Measurements from ENCODE around the gene C3orf38.

The C3orf38 gene

DNA sequence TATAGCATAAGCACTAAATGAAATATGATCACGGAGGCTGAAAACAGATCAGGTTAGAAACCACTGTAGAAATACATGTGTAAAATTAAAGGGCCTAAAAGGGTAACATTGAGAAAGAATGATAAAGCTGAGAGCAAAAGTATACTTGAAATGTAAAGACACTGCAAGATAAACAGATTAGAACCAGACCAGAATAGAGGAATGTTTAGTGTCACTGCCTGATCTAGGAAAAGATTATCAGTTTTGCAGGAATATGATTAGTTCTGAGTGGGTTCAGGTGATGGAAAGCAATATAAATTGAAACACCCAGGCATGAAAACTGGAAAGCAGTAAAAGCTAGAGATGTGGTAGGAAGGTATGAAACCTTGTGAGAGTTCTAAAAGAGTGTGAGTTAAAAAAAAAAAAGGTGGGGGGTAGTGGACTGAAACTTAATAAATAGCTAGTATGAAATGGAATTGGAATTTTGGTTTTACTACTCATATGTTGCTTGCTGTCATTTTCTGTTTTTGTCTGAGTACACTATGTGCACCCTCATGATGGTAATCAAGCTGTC lies 16.0 kb upstream of the C3orf38 start:
- H3K27me3 ChIP-seq (ENCODE audit: control insufficient read depth, insufficient read depth, low read length): no peaks in the 10 kb centered on the region
- no peak overlapping the region for H3K9ac ChIP-seq (ENCODE audit: low read depth, low read length)
- H3K4me3 ChIP-seq (ENCODE audit: low read length): no peak overlapping the region
- H3K4me1 ChIP-seq (ENCODE audit: control insufficient read depth, insufficient read depth, low read length): peaks cover 24% of the 10 kb centered on the region
- no peak overlapping the region for H3K4me2 ChIP-seq (ENCODE audit: low read length)
- H3K36me3 ChIP-seq (ENCODE audit: insufficient read depth, low read length): peaks cover 22% of the 10 kb centered on the region
- no peaks in the 10 kb centered on the region for H3K9me3 ChIP-seq (replicated peaks; ENCODE audit: low read length)

DNA sequence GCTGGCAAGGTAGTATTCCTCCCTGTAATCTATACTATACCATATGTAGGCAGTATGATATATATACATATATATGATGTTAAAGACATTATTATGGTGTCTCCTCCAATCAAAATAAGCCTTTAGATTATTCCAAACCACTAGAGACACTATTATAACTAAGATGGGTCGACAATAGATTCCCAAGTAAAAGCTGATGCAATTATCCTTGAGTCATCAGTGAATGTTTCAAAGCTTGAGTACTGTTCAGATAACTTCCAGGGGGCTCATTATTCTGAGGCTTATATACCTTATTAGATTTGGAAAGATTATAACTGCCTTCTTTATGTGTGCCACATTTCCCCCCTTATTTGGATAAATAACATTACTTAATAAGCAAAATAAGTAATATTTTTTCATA lies 11.9 kb upstream of the C3orf38 start:
- no peak overlapping the region for H3K9ac ChIP-seq (ENCODE audit: low read depth, low read length)
- no peaks in the 10 kb centered on the region for H3K9me3 ChIP-seq (replicated peaks; ENCODE audit: low read length)
- no peak overlapping the region for H3K4me3 ChIP-seq (ENCODE audit: low read length)
- H3K4me2 ChIP-seq (ENCODE audit: low read length): no peak overlapping the region
- H3K27me3 ChIP-seq (ENCODE audit: control insufficient read depth, insufficient read depth, low read length): no peaks in the 10 kb centered on the region
- H3K4me1 ChIP-seq (ENCODE audit: control insufficient read depth, insufficient read depth, low read length): peaks cover 32% of the 10 kb centered on the region
- H3K36me3 ChIP-seq (ENCODE audit: insufficient read depth, low read length): peaks cover 35% of the 10 kb centered on the region

DNA sequence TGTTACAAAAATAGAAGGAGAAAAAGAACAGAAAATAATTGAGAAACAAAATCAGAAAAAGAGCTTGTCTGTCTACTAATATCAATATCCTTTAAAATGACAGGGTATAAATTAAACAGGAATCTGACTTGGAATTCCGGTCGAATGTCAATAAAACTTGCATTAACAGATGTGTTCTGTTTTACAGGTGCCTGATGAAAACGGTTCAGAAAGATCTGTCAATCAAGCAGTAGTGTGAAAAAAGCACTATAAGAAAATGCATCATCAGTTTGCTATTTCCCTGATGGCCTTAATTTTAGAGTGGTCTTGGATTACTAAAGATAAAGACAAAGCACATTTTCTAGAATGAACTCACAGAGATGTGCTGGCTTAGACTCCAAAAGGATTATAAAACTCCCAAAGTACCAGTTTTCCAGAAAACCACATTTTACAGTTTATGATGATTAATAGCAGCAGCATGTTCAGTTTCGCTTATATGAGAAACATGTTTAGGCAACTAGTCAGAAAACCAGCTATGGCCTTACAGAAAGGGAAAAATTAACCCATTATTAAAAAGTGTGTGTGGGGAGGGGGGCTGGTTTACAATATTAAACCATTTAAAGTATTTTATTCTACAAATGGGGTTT lies 8.2 kb upstream of the C3orf38 start:
- Histone ChIP-seq H3K9ac (ENCODE audit: low read depth, low read length) (peak overlapping the region; percentile 76), H3K4me3 (ENCODE audit: low read length) (peak overlapping the region; percentile 34), H3K36me3 (ENCODE audit: insufficient read depth, low read length) (peaks cover 33% of the 10 kb centered on the region), H3K4me2 (ENCODE audit: low read length) (peak overlapping the region; percentile 77), H3K27me3 (ENCODE audit: control insufficient read depth, insufficient read depth, low read length) (no peaks in the 10 kb centered on the region), H3K9me3 (replicated peaks; ENCODE audit: low read length) (no peaks in the 10 kb centered on the region), H3K4me1 (ENCODE audit: control insufficient read depth, insufficient read depth, low read length) (peaks cover 38% of the 10 kb centered on the region)

DNA sequence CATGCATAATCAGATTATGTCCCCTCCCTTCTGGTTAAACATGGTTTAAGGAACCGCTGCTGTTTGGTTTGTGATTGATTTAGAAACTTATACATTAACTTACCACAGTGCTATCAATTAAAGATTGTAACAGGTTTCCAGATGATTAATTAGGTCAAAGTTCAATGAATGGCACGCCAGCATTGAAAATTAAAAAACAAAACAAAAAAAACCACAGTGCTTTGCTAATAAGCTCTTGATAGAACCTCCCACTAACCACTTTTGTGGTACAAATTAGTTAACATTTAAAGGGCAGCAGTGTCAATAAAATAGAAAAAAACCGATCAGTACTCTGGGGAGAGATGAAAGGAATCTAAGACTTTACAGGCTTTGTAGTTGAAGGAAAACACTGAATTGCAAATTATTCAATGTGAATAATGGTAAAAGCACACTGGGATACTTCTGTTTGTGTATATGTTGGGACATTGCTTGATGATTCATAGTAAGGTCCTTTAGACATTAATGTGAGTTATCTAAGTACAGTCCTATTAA lies 7.6 kb upstream of the C3orf38 start:
- Histone ChIP-seq H3K9ac (ENCODE audit: low read depth, low read length) (peak overlapping the region; percentile 76), H3K36me3 (ENCODE audit: insufficient read depth, low read length) (peaks cover 28% of the 10 kb centered on the region), H3K27me3 (ENCODE audit: control insufficient read depth, insufficient read depth, low read length) (no peaks in the 10 kb centered on the region), H3K9me3 (replicated peaks; ENCODE audit: low read length) (no peaks in the 10 kb centered on the region), H3K4me2 (ENCODE audit: low read length) (peak overlapping the region; percentile 77), H3K4me3 (ENCODE audit: low read length) (peak overlapping the region; percentile 34), H3K4me1 (ENCODE audit: control insufficient read depth, insufficient read depth, low read length) (peaks cover 38% of the 10 kb centered on the region)

DNA sequence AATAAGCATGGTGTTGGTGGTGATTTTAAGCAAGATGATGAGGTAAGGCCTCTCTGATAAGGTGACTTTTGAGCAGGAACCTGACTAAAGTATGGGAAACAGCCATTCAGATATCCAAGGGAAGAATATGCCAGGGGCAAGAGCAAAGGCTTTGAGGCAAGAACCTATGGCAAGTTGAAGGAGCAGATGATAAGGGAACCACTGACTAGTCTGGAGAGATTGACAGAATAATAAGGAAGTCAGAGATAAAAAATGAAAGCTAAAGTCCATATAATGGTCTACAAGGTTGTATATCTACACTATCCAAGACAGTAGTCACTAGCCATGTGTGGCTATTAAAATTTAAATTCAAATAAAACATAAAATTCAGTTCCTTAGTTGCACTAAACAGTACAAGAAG lies 2.5 kb upstream of the C3orf38 start:
- Histone ChIP-seq H3K4me1 (ENCODE audit: control insufficient read depth, insufficient read depth, low read length) (peaks cover 25% of the 10 kb centered on the region), H3K9ac (ENCODE audit: low read depth, low read length) (no peak overlapping the region), H3K36me3 (ENCODE audit: insufficient read depth, low read length) (no peaks in the 10 kb centered on the region), H3K4me2 (ENCODE audit: low read length) (no peak overlapping the region), H3K9me3 (replicated peaks; ENCODE audit: low read length) (no peaks in the 10 kb centered on the region), H3K4me3 (ENCODE audit: low read length) (no peak overlapping the region), H3K27me3 (ENCODE audit: control insufficient read depth, insufficient read depth, low read length) (no peaks in the 10 kb centered on the region)

DNA sequence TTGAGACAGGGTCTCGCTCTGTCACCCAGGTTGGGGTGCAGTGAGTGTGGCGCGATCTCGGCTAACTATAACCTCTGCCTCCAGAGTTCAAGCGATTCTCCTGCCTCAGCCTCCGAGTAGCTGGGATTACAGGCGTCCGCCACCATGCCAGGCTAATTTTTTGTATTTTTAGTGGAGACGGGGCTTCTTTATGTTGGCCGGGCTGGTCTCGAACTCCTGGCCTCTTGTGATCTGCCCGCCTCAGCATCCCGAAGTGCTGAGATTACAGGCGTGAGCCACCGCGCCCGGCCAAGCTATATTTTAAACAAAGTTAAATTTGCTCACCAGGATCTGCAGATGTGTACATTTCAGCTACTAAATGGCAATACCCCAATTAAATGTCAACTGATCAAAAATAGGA lies 1.1 kb upstream of the C3orf38 start:
- Histone ChIP-seq H3K9ac (ENCODE audit: low read depth, low read length) (peak overlapping the region; percentile 96), H3K27me3 (ENCODE audit: control insufficient read depth, insufficient read depth, low read length) (no peaks in the 10 kb centered on the region), H3K9me3 (replicated peaks; ENCODE audit: low read length) (no peaks in the 10 kb centered on the region), H3K4me1 (ENCODE audit: control insufficient read depth, insufficient read depth, low read length) (peaks cover 12% of the 10 kb centered on the region), H3K4me2 (ENCODE audit: low read length) (peak overlapping the region; percentile 92), H3K4me3 (ENCODE audit: low read length) (peak overlapping the region; percentile 97), H3K36me3 (ENCODE audit: insufficient read depth, low read length) (no peaks in the 10 kb centered on the region)

DNA sequence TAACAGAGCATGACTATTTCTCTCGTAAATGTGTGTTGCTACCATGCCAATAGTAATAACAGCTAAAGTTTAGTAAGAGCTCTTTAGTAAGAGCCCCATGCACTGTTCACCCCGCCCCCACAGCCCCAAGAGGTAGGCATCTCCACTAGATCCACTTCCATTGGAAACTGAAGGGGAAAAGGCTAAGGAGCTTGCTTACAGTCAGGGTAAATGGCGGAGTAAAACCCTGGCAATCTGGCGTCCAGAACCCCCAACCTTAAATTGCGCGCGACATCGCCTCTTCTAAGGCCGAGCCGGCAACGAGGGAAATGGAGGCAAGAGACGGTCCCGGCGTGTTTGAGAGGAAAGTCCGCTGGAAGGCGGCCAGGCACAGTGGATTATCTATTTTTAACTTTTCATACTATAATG lies 654 bp upstream of the C3orf38 start:
- H3K36me3 ChIP-seq (ENCODE audit: insufficient read depth, low read length): peaks cover 2% of the 10 kb centered on the region
- H3K4me3 ChIP-seq (ENCODE audit: low read length): peak overlapping the region; percentile 97
- no peaks in the 10 kb centered on the region for H3K9me3 ChIP-seq (replicated peaks; ENCODE audit: low read length)
- H3K4me1 ChIP-seq (ENCODE audit: control insufficient read depth, insufficient read depth, low read length): peaks cover 9% of the 10 kb centered on the region
- H3K9ac ChIP-seq (ENCODE audit: low read depth, low read length): peak overlapping the region; percentile 96
- no peaks in the 10 kb centered on the region for H3K27me3 ChIP-seq (ENCODE audit: control insufficient read depth, insufficient read depth, low read length)
- H3K4me2 ChIP-seq (ENCODE audit: low read length): peak overlapping the region; percentile 92

DNA sequence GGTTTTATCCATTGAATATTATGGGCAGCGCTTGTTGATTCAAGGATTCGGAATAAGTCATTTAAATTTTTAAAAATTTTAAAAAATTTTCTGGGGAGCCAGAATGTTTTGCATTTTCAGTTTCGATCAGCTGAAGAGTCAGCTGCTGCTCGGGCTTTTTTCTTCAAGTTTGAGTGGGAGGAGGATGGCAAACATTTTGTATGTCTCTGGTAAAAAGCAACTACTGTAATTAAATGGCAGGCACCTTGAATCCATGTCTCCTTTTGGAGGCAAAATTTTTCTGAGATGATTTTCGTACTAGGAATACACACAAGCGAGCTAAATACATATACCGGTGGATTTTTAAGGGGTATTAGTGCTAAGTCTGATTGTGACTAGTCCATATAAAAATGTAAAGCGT lies 612 bp downstream of the C3orf38 start:
- Histone ChIP-seq H3K9me3 (replicated peaks; ENCODE audit: low read length) (no peaks in the 10 kb centered on the region), H3K36me3 (ENCODE audit: insufficient read depth, low read length) (peaks cover 12% of the 10 kb centered on the region), H3K4me1 (ENCODE audit: control insufficient read depth, insufficient read depth, low read length) (peaks cover 9% of the 10 kb centered on the region), H3K4me2 (ENCODE audit: low read length) (peak overlapping the region; percentile 92), H3K9ac (ENCODE audit: low read depth, low read length) (peak overlapping the region; percentile 96), H3K27me3 (ENCODE audit: control insufficient read depth, insufficient read depth, low read length) (no peaks in the 10 kb centered on the region), H3K4me3 (ENCODE audit: low read length) (peak overlapping the region; percentile 97)

DNA sequence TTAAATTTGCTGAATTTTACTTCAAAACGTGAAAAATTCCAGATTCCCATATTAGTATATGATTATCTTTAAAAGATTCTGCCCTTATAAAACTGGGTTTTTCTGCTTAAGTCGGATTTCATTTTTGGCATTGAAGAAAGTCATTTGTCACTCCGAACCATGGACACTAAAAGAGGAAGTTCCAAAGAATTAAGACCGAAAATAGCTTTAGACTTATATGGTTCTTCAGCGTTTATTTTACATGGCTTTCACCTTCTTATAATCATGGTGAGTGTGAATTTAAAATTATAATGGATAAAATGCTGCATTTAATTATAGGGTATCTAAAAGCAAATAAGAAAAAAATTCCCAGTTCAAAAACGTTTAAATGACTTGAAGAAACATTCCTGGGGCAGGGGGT lies 1.0 kb downstream of the C3orf38 start:
- Histone ChIP-seq H3K4me2 (ENCODE audit: low read length) (peak overlapping the region; percentile 92), H3K27me3 (ENCODE audit: control insufficient read depth, insufficient read depth, low read length) (no peaks in the 10 kb centered on the region), H3K36me3 (ENCODE audit: insufficient read depth, low read length) (peaks cover 15% of the 10 kb centered on the region), H3K9me3 (replicated peaks; ENCODE audit: low read length) (no peaks in the 10 kb centered on the region), H3K9ac (ENCODE audit: low read depth, low read length) (peak overlapping the region; percentile 96), H3K4me3 (ENCODE audit: low read length) (peak overlapping the region; percentile 97), H3K4me1 (ENCODE audit: control insufficient read depth, insufficient read depth, low read length) (peaks cover 9% of the 10 kb centered on the region)

DNA sequence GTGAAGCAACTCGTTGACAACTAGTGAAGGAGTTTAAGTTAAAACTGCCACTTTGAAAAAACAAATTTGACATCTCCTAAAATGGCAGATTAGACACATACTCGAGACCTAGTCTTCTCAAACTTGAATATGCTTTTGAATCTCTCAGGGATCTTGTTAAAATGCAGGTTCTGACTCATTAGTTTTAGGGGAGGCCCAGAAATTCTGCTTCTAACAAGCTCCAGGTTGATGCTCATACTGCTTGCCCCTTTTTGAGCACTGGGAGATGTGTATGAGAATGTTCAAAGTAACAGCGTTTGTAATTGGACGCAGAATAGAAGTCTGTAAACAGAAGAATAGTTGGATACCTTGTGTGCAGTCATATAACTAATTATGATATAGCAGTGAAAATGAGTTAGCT lies 1.6 kb downstream of the C3orf38 start:
- Histone ChIP-seq H3K9me3 (replicated peaks; ENCODE audit: low read length) (no peaks in the 10 kb centered on the region), H3K4me2 (ENCODE audit: low read length) (peak overlapping the region; percentile 92), H3K4me3 (ENCODE audit: low read length) (peak overlapping the region; percentile 97), H3K27me3 (ENCODE audit: control insufficient read depth, insufficient read depth, low read length) (no peaks in the 10 kb centered on the region), H3K36me3 (ENCODE audit: insufficient read depth, low read length) (peaks cover 21% of the 10 kb centered on the region), H3K9ac (ENCODE audit: low read depth, low read length) (peak overlapping the region; percentile 96), H3K4me1 (ENCODE audit: control insufficient read depth, insufficient read depth, low read length) (peaks cover 9% of the 10 kb centered on the region)

DNA sequence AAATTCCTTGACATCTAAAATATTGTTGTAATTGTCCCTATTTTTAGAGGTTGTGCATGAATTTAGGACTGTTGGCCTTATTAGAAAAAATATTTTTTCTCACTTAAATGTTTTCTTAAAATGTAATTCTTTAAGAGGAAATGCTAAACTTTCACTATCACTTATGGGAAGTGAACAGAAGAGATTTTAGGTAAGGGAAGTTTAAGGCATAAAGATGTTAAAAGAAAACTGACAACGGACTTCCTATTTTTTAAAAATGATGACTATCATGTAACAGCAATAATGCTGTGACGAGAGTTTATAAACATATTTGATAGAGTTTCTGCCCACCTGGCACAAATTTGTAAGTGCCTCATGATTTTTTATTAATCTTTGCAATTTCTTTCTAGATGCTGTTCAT lies 3.1 kb downstream of the C3orf38 start:
- Histone ChIP-seq H3K9ac (ENCODE audit: low read depth, low read length) (no peak overlapping the region), H3K4me3 (ENCODE audit: low read length) (no peak overlapping the region), H3K27me3 (ENCODE audit: control insufficient read depth, insufficient read depth, low read length) (no peaks in the 10 kb centered on the region), H3K36me3 (ENCODE audit: insufficient read depth, low read length) (peaks cover 36% of the 10 kb centered on the region), H3K4me2 (ENCODE audit: low read length) (no peak overlapping the region), H3K9me3 (replicated peaks; ENCODE audit: low read length) (no peaks in the 10 kb centered on the region), H3K4me1 (ENCODE audit: control insufficient read depth, insufficient read depth, low read length) (peaks cover 9% of the 10 kb centered on the region)

DNA sequence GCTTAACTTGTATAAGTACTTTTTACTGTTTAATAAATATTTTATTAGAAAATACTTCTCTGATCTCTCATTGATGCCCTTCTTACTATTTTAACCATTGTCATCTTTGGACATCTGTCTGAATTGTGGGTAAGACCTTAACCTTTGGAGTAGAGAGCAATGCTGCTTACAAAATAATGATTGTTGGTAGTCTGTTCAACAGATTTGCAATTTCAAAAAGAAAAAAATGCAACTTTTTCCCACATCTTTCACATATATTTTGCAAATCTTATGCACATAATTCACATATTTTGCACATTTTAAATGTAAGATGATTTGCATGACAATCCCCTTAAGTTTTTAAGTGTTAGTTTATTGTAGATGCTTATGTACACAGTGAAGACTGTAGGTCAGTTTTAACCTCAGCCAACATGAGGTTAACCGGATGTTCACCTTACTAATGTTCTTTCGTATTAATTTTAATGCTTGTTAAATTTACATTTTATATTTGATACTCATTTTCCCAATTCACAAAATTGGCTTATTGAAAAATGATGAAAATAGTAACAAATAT lies 16.7 kb downstream of the C3orf38 start:
- Histone ChIP-seq H3K36me3 (ENCODE audit: insufficient read depth, low read length) (no peaks in the 10 kb centered on the region), H3K4me2 (ENCODE audit: low read length) (no peak overlapping the region)

More for the DNA sequence above, 16.7 kb downstream of the C3orf38 start:
- no peaks in the 10 kb centered on the region for H3K9me3 ChIP-seq (replicated peaks; ENCODE audit: low read length)
- H3K4me3 ChIP-seq (ENCODE audit: low read length): no peak overlapping the region
- no peaks in the 10 kb centered on the region for H3K4me1 ChIP-seq (ENCODE audit: control insufficient read depth, insufficient read depth, low read length)
- no peak overlapping the region for H3K9ac ChIP-seq (ENCODE audit: low read depth, low read length)
- no peaks in the 10 kb centered on the region for H3K27me3 ChIP-seq (ENCODE audit: control insufficient read depth, insufficient read depth, low read length)
